Hindlimb muscle (tissue), 1 donor: ENCODE data around the gene APOO. TPM values are rescaled to one million over a fixed set of nuclear protein-coding genes. Genes with fewer than 3 reads are reported as not detected.
"Not testable (repeated sequence)": the region's sequence is repeated elsewhere in the genome, so short reads cannot be mapped to it uniquely, and the experiment has no call there.

Experiments
- DNase-seq: peaks from one replicate; pipeline ENCODE4 v3.0.0-alpha.2; 2013
- polyA plus RNA-seq: library from polyadenylated mRNA; unstranded; fragments of 120-200 nt; gene quantifications from one replicate; pipeline ENCODE4 v1.2.1, GENCODE V29; 2013; ENCODE audit not compliant: insufficient read length

The APOO gene
- polyA plus RNA-seq, 1 donor: 19.3 TPM

DNA sequence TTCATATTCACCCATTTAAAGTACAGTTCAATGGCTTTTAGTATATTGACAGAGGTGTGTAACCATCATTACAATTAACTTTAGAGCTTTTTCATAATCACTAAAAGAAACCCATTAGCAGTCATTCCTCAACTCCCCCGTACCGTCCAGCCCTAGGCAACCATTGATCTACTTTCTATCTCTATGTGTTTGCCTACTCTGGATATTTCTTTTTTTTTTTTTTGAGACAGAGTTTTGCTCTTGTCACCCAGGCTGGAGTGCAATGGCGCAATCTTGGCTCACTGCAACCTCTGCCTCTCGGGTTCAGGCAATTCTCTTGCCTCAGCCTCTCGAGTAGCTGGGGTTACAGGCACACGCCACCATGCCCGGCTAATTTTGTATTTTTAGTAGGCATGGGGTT is 48.5 kb downstream of the APOO start:
- not testable (repeated sequence) for DNase-seq

DNA sequence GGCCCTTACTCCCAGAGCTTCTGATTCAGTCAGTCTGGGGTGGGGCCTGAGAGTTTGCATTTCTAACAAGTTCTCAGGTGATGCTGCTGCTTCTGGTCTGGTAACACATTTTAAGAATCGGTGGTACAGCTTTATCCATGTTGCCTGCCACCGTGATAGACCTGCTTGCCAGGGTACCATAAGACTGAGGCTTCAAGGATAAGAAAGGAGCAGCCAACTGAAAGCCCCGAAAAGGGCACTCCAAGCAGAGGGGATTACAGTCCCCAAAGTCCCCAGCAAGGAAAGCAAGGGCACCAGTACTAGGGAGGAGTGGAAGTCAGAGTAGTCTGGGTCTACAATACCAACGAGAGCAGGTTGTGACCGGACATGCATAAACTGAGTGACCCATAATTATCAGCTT is 49.8 kb downstream of the APOO start:
- no peak for DNase-seq

DNA sequence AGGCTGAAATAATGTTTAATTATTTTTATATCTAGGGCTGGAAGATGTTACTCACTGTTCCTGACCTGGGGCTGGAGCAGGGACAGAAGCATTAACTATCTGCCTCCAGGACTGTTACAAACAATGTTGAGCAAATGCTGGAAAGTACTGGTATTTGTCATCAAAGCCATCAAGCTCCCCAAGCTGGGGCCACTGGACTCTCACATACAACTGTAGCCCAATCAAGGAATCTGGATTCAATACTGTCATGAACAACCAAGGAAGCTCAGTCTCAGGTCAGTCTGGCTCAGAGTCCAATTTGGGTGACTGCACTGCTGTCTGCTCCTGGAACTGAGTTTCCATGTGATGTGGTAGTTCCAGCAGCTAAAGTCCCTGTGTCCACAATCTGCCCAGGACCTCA is 50.4 kb downstream of the APOO start:
- DNase-seq: no peak

DNA sequence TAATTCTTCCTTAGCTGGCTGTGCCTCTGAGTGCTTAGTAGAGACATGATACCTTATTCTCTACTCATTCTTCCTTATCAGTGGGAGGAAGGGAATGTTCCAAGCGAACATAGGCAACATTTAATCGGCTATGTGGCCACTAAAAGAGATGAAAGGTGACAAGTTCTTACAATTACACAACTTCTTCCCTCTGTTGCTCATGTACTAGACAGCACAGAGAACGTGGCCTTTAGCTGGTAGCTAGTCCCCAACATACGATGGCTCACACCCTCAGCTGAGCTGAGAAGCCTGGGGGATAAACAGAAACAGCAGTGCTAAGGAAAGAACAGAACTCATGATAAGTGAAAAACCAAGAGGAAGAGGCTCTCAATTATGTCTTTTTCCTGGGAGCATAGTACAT is 52.2 kb downstream of the APOO start:
- DNase-seq: no peak

DNA sequence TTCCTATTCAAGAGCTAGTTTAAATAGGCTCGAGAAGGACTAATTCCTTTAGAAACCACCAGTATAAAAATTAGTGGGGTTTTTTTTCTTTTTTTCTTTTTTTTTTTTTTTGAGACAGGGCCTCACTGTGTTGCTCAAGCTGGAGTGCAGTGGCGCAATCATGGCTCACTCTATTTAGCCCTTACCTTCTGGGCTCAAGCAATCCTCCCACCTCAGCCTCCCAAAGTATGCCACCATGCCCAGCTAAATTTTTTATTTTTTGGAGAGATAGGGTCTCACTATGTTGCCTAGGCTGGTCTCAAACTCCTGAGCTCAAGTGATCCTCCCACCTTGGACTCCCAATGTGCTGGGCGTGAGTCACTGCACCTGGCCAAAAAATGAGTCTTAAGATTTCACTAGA is 52.8 kb downstream of the APOO start:
- DNase-seq: no peak

DNA sequence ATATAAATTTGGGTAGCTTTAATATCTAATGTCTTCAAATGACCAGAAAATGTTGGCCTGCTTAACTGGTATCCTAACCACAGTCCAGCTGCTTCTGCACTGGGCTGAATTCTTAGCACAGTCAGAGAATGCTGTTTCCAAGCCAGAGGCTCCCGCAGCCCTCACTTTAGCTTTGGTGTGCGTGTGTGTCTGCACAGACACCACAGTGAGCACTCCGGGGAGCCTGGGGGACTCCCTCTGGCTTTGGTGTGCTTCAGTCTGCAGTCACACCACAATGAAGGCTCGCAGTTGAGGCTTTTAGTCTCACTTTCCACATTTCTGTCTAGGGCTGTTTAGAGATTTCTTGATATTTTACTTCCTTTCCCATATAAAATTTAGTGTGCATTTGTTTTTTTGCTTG is 53.6 kb downstream of the APOO start:
- DNase-seq: no peak

DNA sequence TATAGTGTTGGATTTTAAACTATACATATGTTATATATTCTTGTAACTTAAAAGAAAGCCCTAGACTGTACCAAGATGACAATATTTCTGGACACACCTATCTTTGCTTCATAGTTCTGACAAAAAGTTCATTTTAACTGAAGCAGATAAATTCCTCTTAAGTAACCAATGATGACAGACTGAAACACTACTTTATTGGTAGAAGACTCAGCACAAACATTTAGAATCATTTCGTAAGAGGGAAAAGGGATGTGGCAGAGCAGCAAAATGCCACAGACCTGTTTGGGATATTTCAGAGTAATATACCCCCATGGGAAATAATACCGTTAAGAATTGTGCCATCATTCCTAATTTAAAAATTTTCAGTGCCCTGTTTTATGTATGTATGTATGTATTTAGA is 56.2 kb downstream of the APOO start:
- no peak for DNase-seq

DNA sequence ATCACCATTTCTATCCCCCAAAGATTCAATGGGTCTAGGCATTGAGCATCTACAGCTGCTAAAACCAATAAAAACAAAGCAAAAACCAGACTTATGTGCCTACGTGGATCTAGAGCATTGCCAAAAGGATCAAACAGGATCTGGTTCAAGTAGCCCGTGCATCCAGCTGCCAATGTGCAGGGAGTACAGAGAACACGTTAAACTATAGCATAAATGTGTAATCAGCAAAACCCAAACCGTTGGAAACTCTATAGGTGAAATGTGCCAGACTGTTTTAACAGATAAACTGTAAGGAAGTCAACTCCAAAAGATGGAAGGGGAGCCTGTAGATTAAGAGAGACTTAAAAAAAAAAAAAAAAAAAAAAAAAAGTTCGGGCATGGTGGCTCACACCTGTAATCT is 58.5 kb downstream of the APOO start:
- no peak for DNase-seq

DNA sequence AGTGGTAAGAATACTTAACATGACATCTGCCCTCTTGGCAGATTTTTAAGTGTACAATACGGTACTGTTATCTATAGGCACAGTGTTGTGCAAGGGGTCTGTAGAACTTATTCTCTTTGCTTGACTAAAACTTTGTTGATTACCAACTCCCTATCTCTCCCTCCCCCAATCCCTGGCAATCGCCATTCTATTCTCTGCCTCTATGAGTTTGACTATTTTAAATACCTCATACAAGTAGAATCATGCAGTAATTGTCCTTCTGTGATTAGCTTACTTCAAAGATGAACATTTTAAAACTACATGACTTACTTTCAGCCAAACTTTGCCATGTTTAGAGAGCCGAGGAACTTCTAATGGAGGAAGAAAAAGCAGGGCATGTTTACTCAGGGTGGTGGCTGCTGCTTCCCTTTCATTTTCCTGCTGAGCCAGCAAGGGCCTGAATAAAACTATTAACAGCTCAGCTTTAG is 62.4 kb downstream of the APOO start:
- no peak for DNase-seq

DNA sequence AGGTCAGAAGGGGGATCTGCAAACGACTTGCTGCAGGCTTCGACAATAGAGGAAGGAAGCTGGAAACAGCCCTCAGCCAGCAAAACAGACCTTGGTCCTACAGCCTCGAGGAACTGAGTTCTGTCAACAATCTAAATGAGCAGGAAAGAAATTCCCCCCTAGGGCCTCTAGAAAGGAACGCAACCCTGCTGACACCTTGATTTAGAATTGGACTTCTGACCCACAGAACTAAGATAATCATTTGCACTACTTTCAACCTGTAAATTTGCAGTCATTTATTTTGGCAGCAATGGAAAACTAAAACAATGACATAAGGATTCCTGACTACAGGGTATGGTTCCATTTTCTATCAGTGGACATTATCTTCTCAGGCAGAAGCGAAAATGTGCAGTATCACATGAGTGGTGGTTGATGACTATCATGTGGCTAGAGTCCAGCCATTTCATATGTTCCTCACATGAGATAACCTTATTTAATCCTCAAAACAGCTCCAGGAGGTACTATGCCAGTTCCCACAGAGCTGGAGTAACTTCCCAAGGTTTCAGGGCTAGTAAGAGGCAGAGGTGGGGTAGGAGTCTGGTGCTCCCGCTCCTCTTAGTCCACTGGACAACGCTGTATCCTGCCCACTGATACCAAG is 63.1 kb downstream of the APOO start:
- no peak for DNase-seq

DNA sequence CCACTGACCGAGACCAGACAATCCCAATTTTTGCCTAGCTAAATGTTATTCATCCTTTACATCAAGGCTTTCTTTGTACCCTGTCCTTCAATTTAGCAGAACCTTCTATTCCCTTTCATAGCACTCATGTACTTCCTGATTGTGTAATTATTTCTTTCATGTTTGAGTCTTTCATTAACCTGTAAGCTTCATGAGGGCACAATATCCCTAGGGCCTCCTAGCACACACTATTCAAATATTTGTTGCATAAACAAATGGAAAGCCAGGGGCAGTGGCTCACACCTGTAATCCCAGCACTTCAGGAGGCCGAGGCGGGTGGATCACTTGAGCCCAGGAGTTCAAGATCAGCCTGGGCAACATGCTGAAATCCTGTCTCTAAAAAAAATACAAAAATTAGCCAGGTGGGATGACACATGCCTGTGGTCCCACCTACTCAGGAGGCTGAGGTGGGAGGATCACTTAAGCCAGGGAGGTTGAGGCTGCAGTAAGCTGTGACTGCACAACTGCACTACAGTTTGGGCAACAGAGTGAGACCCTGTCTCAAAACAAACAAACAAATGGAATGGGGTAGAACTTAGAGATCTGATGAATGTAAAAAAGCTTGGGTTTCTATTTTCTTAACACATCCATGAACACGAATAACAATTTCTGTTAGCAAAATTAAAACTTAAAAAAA is 65.8 kb downstream of the APOO start:
- DNase-seq: no peak

DNA sequence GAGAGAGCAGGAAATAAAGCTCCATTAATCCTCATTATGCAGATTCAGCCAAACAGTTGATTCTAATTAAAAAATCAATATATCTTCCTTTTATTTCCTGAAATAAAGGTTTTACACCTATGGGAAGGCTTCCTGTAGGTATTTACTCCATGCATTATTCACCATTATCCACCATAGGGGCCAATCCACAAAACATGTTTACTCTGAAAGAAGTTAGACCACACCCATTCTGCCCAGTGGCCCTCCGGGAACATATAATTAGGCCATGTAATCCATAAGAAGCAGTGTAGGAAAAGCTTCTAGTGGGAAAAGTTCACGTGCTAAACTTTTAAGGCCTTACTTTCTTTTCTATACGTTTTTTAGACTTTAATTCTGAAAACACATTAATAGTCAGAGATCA is 67.1 kb downstream of the APOO start:
- DNase-seq: no peak

DNA sequence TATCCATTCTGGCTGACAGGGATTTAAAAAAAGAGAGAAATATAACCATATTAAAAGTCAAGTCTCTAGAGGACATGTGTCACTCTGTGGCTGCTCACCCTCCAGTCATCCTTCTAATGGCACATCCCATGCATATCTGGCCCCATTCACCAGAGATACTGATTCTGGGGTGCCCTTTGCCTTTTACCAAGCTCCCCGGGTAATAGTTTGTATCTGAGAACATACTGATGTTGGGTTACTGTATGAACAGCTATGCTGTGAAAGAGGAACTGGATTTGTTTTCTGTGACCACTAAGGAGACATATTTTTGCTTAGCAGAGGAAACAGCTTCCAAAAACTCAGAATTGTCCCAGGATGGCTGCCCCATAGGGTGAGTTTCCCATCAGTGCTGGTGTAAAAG is 68.8 kb downstream of the APOO start:
- no peak for DNase-seq

DNA sequence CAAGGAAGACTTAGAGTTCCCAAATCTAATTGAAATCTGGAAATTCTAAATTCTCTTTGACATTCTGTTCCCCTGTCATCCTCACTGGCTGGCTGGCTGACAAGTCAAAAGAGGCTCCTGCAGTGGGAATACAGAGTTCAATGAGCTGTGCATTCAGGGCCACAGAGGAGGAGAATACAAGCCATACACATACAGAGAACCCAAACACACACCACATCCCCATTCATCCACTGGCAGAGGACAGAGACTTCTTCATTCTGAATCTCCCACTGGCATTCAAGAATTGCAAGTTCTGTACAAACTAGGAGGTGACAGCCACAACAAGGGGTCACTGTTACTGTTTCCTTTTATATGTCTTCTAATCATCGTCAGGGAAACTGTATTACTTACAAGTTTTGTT is 75.0 kb downstream of the APOO start:
- no peak for DNase-seq

DNA sequence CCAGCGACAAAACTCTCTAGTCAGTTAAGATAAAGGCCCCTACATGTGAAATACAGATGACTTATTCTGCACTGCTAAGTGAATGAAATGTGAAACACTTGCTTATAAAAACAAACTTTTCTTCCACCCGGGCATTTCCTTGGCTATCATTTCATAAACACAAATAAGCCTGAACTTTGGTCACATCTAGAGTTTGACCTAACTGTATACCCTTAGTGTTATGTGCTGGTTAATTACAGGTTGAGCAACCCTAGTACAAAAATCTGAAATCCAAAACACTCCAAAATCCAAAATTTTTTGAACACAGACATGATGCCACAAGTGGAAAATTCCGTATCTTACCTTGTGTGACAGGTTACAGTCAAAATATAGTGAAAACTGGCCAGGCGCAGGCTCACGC is 78.9 kb downstream of the APOO start:
- DNase-seq: no peak

DNA sequence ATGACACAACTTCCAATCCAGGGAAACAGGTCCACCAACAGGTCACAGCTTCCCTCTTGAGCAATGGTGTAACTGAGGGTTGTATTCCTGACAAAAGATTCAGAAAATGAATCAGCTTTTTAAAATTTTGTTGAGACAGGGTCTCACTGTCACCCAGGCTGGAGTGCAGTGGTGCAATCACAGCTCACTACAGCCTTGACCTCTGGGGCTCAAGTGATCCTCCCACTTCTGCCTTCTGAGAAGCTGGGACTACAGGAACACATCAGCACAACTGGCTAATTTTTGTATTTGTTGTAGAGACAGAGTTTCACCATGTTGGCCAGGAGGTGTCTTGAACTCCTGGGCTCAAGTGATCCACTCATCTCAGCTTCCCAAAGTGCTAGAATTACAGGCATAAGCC is 81.1 kb downstream of the APOO start:
- no peak for DNase-seq

DNA sequence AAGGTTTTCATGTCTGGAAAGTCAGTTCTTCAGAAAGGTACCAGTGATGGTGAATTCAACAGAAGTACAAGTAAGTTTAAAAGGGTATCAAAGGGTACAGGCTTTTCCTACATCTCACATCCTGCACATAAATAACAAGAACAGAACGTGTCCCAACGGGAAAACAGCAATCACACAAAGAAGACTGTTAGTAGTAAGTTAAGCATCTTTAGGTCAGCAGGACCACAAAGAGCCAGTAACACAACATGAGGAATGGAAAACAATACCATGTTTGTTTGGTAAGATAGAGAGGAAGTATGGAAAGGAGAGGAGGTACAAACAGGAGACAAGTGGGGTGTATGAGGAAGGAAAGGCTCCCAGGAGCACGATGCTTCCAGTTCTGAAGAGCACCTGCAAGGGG is 81.5 kb downstream of the APOO start:
- DNase-seq: no peak

DNA sequence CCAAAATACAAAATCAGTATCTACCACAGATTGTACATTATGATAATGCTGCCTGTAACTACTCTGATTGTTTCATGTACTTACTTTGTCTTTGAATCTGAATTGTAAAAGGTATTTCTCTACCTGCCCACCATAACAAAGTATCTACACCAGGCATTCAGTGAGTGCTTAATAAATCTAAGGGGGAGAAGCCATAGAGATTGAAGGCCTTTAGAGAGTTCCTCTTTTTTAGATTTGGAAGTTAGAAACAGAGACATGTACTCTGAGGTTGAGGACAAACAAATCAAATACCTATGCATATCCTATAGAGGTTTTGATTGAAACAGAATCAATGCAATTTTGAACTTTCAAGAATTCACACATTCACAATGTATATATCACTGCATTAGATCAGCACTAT is 82.1 kb downstream of the APOO start:
- no peak for DNase-seq

DNA sequence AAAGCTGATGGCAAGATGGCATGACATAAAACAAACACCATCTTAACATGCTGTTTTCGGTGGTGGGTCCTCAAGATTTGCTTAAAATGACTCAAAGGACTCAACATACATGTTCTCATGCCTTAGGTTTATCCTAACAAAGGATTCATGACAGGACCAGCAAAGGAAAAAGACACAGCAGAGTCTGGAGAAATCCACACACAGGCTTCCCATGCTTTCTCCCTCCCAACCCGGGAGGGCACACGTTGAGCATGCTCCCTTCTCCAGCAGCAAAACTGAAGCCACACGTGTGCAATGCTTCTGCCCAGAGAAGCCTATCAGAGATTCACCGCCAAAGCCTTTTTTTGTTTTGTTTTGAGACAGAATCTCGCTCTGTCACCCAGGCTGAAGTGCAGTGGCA is 84.9 kb downstream of the APOO start:
- no peak for DNase-seq

DNA sequence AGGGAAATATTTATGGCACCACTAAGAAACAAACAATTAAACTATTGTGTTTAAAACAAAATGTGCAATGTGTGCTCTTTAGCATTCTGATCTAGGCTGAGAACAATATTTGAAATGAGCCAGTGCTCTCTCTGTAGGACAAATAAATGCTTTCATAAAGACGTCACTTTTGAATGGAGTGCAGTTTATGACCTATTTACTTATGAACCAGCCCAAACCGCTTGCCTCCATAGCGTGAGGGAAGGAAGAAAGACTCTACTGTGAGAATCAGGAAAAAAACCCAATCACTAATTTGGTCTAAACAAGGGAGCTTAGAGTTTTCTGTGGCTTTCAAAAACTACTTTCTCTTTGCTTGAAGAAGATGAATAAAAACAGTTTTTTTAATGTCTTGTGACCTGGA is 85.3 kb downstream of the APOO start:
- DNase-seq: no peak

DNA sequence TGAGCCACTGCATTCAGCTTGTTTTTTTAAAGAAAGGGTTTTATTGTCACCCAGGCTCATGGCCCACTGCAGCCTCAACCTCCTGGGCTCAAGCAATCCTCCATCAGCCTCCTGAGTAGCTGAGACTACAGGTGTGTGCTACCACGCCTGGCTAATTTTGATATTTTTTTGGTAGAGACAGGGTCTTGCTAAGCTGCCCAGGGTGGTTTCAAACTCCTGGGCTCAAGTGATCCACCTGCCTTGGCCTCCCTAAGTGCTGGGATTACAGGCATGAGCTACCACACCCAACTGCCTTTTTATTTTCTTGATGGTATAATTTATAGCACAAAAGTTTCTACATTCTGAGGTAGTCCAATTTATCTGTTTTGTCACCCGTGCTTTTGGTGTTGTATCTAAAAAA is 85.9 kb downstream of the APOO start:
- DNase-seq: no peak

DNA sequence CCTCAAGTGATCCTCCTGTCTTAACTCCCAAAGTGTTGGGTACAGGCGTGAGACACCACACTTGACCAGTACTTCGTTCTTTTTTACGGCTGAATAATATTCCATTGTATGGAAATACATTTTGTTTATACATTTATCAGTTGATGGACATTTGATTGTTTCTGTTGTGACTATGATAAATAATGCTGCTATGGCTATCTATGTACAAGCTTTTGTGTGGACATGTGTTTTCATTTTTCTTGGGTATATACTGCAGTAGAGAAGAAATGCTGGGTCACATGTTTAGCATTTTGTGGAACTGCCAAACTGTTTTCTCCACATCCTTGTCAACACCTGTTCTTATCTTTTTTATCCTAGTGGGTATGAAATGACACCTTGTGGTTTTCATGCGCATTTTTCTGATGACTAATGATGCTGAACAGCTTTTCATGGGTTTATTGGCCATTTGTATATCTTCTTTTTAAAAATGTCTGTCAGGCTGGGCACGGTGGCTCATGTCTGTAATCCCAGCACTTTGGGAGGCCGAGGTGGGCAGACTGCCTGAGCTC is 87.4 kb downstream of the APOO start:
- DNase-seq: no peak

DNA sequence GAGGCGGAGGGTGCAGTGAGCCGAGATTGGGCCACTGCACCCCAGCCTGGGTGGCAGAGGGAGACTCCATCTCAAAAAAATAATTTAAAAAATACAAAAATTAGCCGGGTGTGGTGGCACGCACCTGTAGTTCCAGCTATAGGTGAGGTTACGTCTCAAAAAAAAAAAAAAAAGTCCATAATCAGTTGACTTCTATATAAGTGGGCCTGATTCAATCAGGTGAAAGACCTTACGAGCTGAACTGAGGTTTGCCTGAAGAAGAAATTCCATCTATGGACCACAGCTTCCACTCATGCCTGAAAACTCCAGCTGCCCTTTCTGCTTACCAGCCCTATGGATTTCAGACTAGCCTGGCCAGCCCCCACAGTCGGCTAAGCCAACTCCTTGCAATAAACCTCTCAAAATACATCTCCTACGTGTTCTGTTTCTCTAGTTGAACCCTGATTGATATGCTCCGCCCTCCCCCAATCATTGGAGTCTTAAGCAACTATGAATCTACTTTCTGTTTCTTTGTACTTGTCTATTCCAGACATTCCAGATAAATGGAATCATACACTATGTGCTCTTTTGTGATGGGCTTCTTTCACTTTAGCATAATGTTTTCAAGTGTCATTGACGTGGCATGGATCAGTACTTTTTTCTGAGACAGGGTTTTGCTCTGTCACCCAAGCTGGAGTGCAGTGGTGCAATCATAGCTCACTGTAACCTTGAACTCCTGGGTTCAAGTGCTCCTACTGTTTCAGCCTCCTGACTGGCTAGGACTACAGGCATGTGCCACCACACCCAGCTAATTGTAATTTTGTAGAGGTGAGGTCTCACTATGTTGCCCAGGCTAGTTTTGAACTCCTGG is 88.1 kb downstream of the APOO start:
- no peak for DNase-seq

DNA sequence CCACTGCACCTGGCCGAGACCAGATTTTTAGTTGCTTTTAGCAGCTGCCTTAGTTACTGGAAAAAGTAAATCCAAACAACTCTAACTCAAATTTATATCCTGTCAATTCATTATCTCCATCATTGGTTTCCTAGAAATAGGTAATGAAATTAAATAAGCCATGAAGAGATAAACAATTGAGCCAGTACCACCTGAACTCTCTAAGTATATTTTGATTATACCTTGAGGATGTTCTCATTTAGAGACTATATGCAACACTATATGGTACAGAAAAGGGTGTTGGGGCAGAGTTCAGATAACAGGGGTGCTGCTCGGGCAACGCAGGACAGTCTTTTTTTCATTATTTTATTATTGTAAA is 89.8 kb downstream of the APOO start:
- no peak for DNase-seq
